ENCODE results near the gene IFTAP. TPM values are rescaled to one million over a fixed set of nuclear protein-coding genes. Genes with fewer than 3 reads are reported as not detected.

IFTAP gene
- polyA plus RNA-seq, 1 experiment: 9.3 TPM

- CTCF ChIA-PET: no interaction called here
These were observed 101.3 kb downstream of the IFTAP start for GRCh38 chr11:36695571-36695970.

GRCh38 chr11:36696550-36696949, 102.2 kb downstream of the IFTAP start:
- CTCF ChIA-PET: interaction anchor here (1.1 kb wide), 1 partner anchor 50 kb away, joined by 7 read pairs; no protein-coding TSS in a partner anchor

More at GRCh38 chr11:36695571-36695970, 101.3 kb downstream of the IFTAP start:
- TF ChIP-seq CTCF (IDR thresholded peaks at IDR 0.05; ENCODE audit: insufficient read depth, low read depth, low read length): no peak
- DNase-seq (ENCODE audit: low read depth): no peak
- Histone ChIP-seq H3K27me3 (ENCODE audit: control insufficient read depth, insufficient read depth, low read length) (peaks cover 5% of the 10 kb centered on the region; the same call in 1 of the 2 replicates), H3K4me3 (ENCODE audit: low read depth, low read length) (no peak overlapping the region), H3K36me3 (ENCODE audit: control insufficient read depth, insufficient read depth, low read length) (no peaks in the 10 kb centered on the region)
- POLR2A ChIA-PET: no interaction called here

GRCh38 chr11:36699271-36699670, 105.0 kb downstream of the IFTAP start:
- ChIA-PET POLR2A (no interaction called here), CTCF (interaction anchor here (1.5 kb wide), 1 partner anchor 48 kb away, joined by 4 read pairs; no protein-coding TSS in a partner anchor)
- Histone ChIP-seq H3K27me3 (ENCODE audit: control insufficient read depth, insufficient read depth, low read length) (peaks cover 5% of the 10 kb centered on the region; the same call in 1 of the 2 replicates), H3K36me3 (ENCODE audit: control insufficient read depth, insufficient read depth, low read length) (no peaks in the 10 kb centered on the region), H3K4me3 (ENCODE audit: low read depth, low read length) (no peak overlapping the region)
- no peak for TF ChIP-seq CTCF (IDR thresholded peaks at IDR 0.05; ENCODE audit: insufficient read depth, low read depth, low read length)
- no peak for DNase-seq (ENCODE audit: low read depth)

More at GRCh38 chr11:36696550-36696949, 102.2 kb downstream of the IFTAP start:
- POLR2A ChIA-PET: no interaction called here
- Histone ChIP-seq H3K36me3 (ENCODE audit: control insufficient read depth, insufficient read depth, low read length) (no peaks in the 10 kb centered on the region), H3K4me3 (ENCODE audit: low read depth, low read length) (no peak overlapping the region), H3K27me3 (ENCODE audit: control insufficient read depth, insufficient read depth, low read length) (peaks cover 5% of the 10 kb centered on the region; the same call in 1 of the 2 replicates)
- DNase-seq (ENCODE audit: low read depth): no peak
- no peak for TF ChIP-seq CTCF (IDR thresholded peaks at IDR 0.05; ENCODE audit: insufficient read depth, low read depth, low read length)

GRCh38 chr11:36700246-36700645, 105.9 kb downstream of the IFTAP start:
- peaks cover 5% of the 10 kb centered on the region; the same call in 1 of the 2 replicates for H3K27me3 ChIP-seq (ENCODE audit: control insufficient read depth, insufficient read depth, low read length)
- H3K36me3 ChIP-seq (ENCODE audit: control insufficient read depth, insufficient read depth, low read length): no peaks in the 10 kb centered on the region
- no peak for DNase-seq (ENCODE audit: low read depth)
- CTCF ChIA-PET: interaction anchor here (1.9 to 4.1 kb wide), 3 partner anchors 39 to 50 kb away, joined by 7 to 67 read pairs (median 25); no protein-coding TSS in a partner anchor
- H3K4me3 ChIP-seq (ENCODE audit: low read depth, low read length): no peak overlapping the region
- no peak for TF ChIP-seq CTCF (IDR thresholded peaks at IDR 0.05; ENCODE audit: insufficient read depth, low read depth, low read length)
- POLR2A ChIA-PET: no interaction called here

- peak; percentile 5 for DNase-seq (ENCODE audit: low read depth)
- ChIA-PET POLR2A (no interaction called here), CTCF (interaction anchor here (0.6 to 4.1 kb wide), 15 partner anchors 10 to 818 kb away, joined by 3 to 67 read pairs (median 6); no protein-coding TSS in a partner anchor)
- Histone ChIP-seq H3K4me3 (ENCODE audit: low read depth, low read length) (no peak overlapping the region), H3K27me3 (ENCODE audit: control insufficient read depth, insufficient read depth, low read length) (no peaks in the 10 kb centered on the region; the same call in 1 of the 2 replicates), H3K36me3 (ENCODE audit: control insufficient read depth, insufficient read depth, low read length) (no peaks in the 10 kb centered on the region)
- TF ChIP-seq CTCF (IDR thresholded peaks at IDR 0.05; ENCODE audit: insufficient read depth, low read depth, low read length): peak; percentile 76
These were observed 108.2 kb downstream of the IFTAP start for GRCh38 chr11:36702330-36703054.
